Kidney (tissue), 14 donors: ENCODE measurements around the gene SCYGR7. TPM values are rescaled to one million over a fixed set of nuclear protein-coding genes. Genes with fewer than 3 reads are reported as not detected.

ENCODE experiments used
- DNase-seq, 5 donors: peaks; one replicate each; pipeline ENCODE4 v3.0.0-alpha.2; 2013 to 2020
- FAIRE-seq: peaks from 2 replicates; lab custom pipeline; 2012; peaks lifted over from hg19 to GRCh38; lab: Jason Lieb, UNC
- H3K27ac ChIP-seq, 2 donors: one replicate each; pipeline ENCODE4 v1.7.0; 2013; ENCODE audit warnings: low read depth in 2 of 2, low read length in 2 of 2, inconsistent platforms in 1 of 2
- H3K27me3 ChIP-seq: one replicate; pipeline ENCODE4 v1.7.1; 2013; ENCODE audit warnings: low read length, inconsistent platforms; ENCODE audit not compliant: control insufficient read depth, insufficient read depth
- H3K36me3 ChIP-seq, 3 donors: one replicate each; pipeline versions ENCODE4 v1.7.0 to v1.7.1; 2013; ENCODE audit warnings: low read length in 3 of 3, control low read depth in 1 of 3, inconsistent platforms in 1 of 3; ENCODE audit not compliant: insufficient read depth in 3 of 3, control insufficient read depth in 2 of 3
- H3K4me1 ChIP-seq, 3 donors: one replicate each; pipeline versions ENCODE4 v1.7.0 to v1.7.1; 2013; ENCODE audit warnings: low read length in 3 of 3, inconsistent platforms in 1 of 3, low read depth in 1 of 3; ENCODE audit not compliant: control insufficient read depth in 2 of 3, insufficient read depth in 2 of 3
- H3K4me3 ChIP-seq, 3 donors: one replicate each; pipeline versions ENCODE4 v1.7.0 to v1.8.1; 2013; ENCODE audit warnings: low read length in 3 of 3, control low read depth in 1 of 3, inconsistent platforms in 1 of 3
- H3K9ac ChIP-seq, 3 donors: one replicate each; pipeline versions ENCODE4 v1.7.0 to v1.7.1; 2013; ENCODE audit warnings: low read length in 3 of 3, control low read depth in 1 of 3, inconsistent platforms in 1 of 3
- H3K9me3 ChIP-seq, 3 donors: one replicate each; pipeline versions ENCODE4 v1.7.0 to v1.7.1; 2013; ENCODE audit warnings: low read length in 3 of 3, control low read depth in 1 of 3, inconsistent platforms in 1 of 3; ENCODE audit not compliant: control insufficient read depth in 2 of 3, insufficient read depth in 1 of 3
- CTCF ChIP-seq: IDR thresholded peaks from 3 replicates; pipeline ENCODE4 v1.5.1; 2012; ENCODE audit warnings: mild to moderate bottlenecking, moderate library complexity, borderline replicate concordance; ENCODE audit not compliant: insufficient read depth; ENCODE audit errors: extremely low read depth
- intact Hi-C: fragments of 100-400 bp; cut with DNase I; formaldehyde crosslinking; loops from one replicate; pipeline ENCODE4 v1.11.1; 2022
- polyA plus RNA-seq: library from polyadenylated mRNA; stranded (reverse); fragments of 350-450 nt; fragmentation: Illumina TruSeq; extraction: RNeasy Lipid Tissue Mini Kit (QIAGEN cat#74804); gene quantifications from one replicate; pipeline ENCODE4 v1.2.3, GENCODE V29; 2014; ENCODE audit warnings: low read depth, low replicate concordance; ENCODE audit not compliant: insufficient read depth
- total RNA-seq: library from RNA; stranded (reverse); fragmentation: NEBNext Ultra II Directional; extraction: Animal tissue kit (Norgen Biotek cat#: 25700); gene quantifications from one replicate; pipeline ENCODE4 v1.2.1, GENCODE V29; 2021
- donor health status: control.
- donor health status: control.
- donor health status: control.
- donor health status: control.
- donor health status: control.
- donor health status: DM: yes; HTN: yes; CAD: no.
- donor health status: Normal renal cell carcinoma (clear cell type).

Gene SCYGR7
- total and polyA plus RNA-seq, 2 donors from 2014 or later = not detected

- Histone ChIP-seq H3K9ac (no peak overlapping the region), H3K9me3 (no peaks in the 10 kb centered on the region), H3K27ac (no peak overlapping the region), H3K4me3 (no peak overlapping the region), H3K4me1 (no peaks in the 10 kb centered on the region), H3K27me3 (no peaks in the 10 kb centered on the region), H3K36me3 (no peaks in the 10 kb centered on the region)
- no peak for TF ChIP-seq CTCF
- FAIRE-seq = no peak
- intact Hi-C loops = no loop called here
- DNase-seq = no peak
Measured at GRCh38 chr2:227703961-227704360, 24.2 kb upstream of the SCYGR7 start.

GRCh38 chr2:227706859-227707258, 21.3 kb upstream of the SCYGR7 start:
- TF ChIP-seq CTCF = no peak
- intact Hi-C loops = no loop called here
- no peaks in the 10 kb centered on the region for H3K4me1 ChIP-seq
- no peak overlapping the region for H3K27ac ChIP-seq
- H3K27me3 ChIP-seq = no peaks in the 10 kb centered on the region
- no peaks in the 10 kb centered on the region for H3K36me3 ChIP-seq
- no peak overlapping the region for H3K4me3 ChIP-seq
- no peaks in the 10 kb centered on the region for H3K9me3 ChIP-seq
- no peak overlapping the region for H3K9ac ChIP-seq
- DNase-seq (no peak), FAIRE-seq (no peak)

GRCh38 chr2:227707390-227707789, 20.7 kb upstream of the SCYGR7 start:
- Histone ChIP-seq H3K4me1 (no peaks in the 10 kb centered on the region), H3K27me3 (no peaks in the 10 kb centered on the region), H3K9ac (no peak overlapping the region), H3K4me3 (no peak overlapping the region), H3K9me3 (no peaks in the 10 kb centered on the region), H3K36me3 (no peaks in the 10 kb centered on the region), H3K27ac (no peak overlapping the region)
- DNase-seq (no peak), FAIRE-seq (no peak)
- intact Hi-C loops = no loop called here
- no peak for TF ChIP-seq CTCF

- H3K4me3 ChIP-seq = no peak overlapping the region
- DNase-seq (no peak), FAIRE-seq (no peak)
- no peaks in the 10 kb centered on the region for H3K4me1 ChIP-seq
- no peaks in the 10 kb centered on the region for H3K36me3 ChIP-seq
- intact Hi-C loops = no loop called here
- no peaks in the 10 kb centered on the region for H3K9me3 ChIP-seq
- H3K27me3 ChIP-seq = no peaks in the 10 kb centered on the region
- no peak overlapping the region for H3K9ac ChIP-seq
- no peak for TF ChIP-seq CTCF
- H3K27ac ChIP-seq = no peak overlapping the region
Measured at GRCh38 chr2:227710986-227711385, 17.1 kb upstream of the SCYGR7 start.
